ENCODE data around the gene ACBD4. TPM values are rescaled to one million over a fixed set of nuclear protein-coding genes. Genes with fewer than 3 reads are reported as not detected.

ACBD4 gene
- total RNA-seq, 1 experiment from 2014 or later = 9.7 TPM

DNA sequence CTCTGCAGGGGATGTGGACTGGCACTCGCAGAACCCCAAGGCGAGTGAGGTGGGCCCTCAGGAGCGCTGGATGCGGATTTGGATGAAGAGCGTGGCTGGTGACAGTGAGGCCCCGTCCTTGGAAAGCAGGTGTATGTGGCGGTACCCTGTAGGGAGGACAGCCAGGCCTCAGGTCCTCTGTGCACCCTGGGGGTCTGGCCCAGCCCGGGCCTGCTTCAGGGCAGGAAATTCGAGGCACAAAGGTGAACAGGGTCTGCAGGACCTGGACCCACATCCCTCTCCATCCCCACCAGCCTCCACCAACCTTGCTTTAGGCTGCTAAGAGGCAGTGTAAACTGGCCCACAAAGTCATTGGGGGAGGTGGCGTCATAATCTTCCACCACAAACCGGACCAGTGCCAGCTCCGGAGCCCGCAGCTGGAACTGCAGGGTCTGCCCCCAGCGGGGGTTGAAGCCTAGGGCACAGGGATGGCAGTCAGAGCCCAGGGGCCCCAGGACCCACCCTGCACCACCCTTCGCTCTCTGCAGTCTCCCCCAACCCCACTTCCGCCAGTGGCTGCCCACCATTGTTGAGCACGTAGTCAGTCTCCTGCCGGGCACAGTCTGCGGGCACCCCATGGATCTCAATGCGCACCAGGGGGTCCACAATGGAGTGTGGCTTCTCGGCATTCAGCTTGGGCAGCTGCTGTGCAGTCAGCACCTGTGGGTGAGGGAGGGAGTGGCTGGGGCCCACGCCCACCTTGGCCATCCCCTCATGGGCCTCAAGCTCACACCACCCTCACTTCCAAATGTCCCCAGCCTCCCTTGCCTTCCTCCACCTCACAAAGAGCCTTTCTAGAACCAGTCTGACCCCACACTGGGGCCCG is 22.7 kb upstream of the ACBD4 start:
- H3K14ac ChIP-seq (ENCODE audit: insufficient read depth, low read length) = no peak overlapping the region; the same call in 1 of the 2 replicates
- H2BK20ac ChIP-seq (ENCODE audit: low read depth, low read length, poor library complexity, severe bottlenecking) = no peak overlapping the region
- H2BK120ac ChIP-seq (ENCODE audit: low read depth, low read length, poor library complexity, severe bottlenecking) = no peak overlapping the region
- H3K23me2 ChIP-seq (ENCODE audit: insufficient read length, low read depth, low read length, poor library complexity, severe bottlenecking) = no peaks in the 10 kb centered on the region
- H3K18ac ChIP-seq (ENCODE audit: insufficient read length, low read depth, low read length) = no peak overlapping the region
- H4K20me1 ChIP-seq (ENCODE audit: control insufficient read depth, insufficient read depth, insufficient read length) = no peaks in the 10 kb centered on the region
- no peak overlapping the region for H2BK15ac ChIP-seq (ENCODE audit: low read depth, low read length)
- H3K4ac ChIP-seq (ENCODE audit: low read depth, low read length) = no peak overlapping the region
- H3K27ac ChIP-seq (ENCODE audit: insufficient read length, low read depth, low read length) = no peak overlapping the region
- no peak overlapping the region for H3K56ac ChIP-seq (ENCODE audit: insufficient read length, low read depth, low read length)
- H3T11ph ChIP-seq (ENCODE audit: low read length) = no peak overlapping the region
- H3K9me3 Mint-ChIP-seq = no peaks in the 10 kb centered on the region
- no peak overlapping the region for H4K91ac ChIP-seq (ENCODE audit: insufficient read length, low read depth, low read length)
- H2BK5ac ChIP-seq (ENCODE audit: insufficient read length, low read length) = no peak overlapping the region
- H3K36me3 Mint-ChIP-seq (ENCODE audit: insufficient read depth in 1 of 3, low read depth in 3 of 3) = peaks cover 0 to 16% (median 9%) of the 10 kb centered on the region in 3 experiments; a peak in 5 of 7 replicates
- no peak overlapping the region for H4K8ac ChIP-seq (replicated peaks; ENCODE audit: insufficient read length, low read depth, low read length)
- peaks cover 8 to 36% of the 10 kb centered on the region in 2 experiments for H3K4me1 Mint-ChIP-seq
- peaks cover 2% of the 10 kb centered on the region; the same call in 1 of the 2 replicates for H3K27me3 Mint-ChIP-seq (ENCODE audit: low read depth)
- H4K5ac ChIP-seq (ENCODE audit: insufficient read length, low read depth, low read length) = no peak overlapping the region
- H2AK5ac ChIP-seq (ENCODE audit: insufficient read length, low read length) = no peak overlapping the region
- H3K9me3 ChIP-seq (ENCODE audit: control insufficient read depth, low read depth, low read length) = no peaks in the 10 kb centered on the region
- no peaks in the 10 kb centered on the region for H3K79me1 ChIP-seq (ENCODE audit: insufficient read depth, low read depth, low read length, poor library complexity, severe bottlenecking)
- DNase-seq = no peak
- H3K27me3 ChIP-seq (ENCODE audit: insufficient read depth, low read length) = no peaks in the 10 kb centered on the region
- H2AFZ ChIP-seq (ENCODE audit: low read length) = no peak overlapping the region
- no peak overlapping the region for H3K9ac ChIP-seq (ENCODE audit: extremely low read depth, insufficient read length, low read length)
- H3K4me1 ChIP-seq (ENCODE audit: insufficient read depth, low read length) = no peaks in the 10 kb centered on the region
- WGBS (ENCODE audit: extremely low coverage, insufficient read length, low lambda C conversion rate) = no CpG with 5 or more reads among the region's 23 CpGs
- H3K4me2 ChIP-seq (ENCODE audit: insufficient read depth, insufficient read length, low read length) = no peak overlapping the region
- TF ChIP-seq, protein P1, sequence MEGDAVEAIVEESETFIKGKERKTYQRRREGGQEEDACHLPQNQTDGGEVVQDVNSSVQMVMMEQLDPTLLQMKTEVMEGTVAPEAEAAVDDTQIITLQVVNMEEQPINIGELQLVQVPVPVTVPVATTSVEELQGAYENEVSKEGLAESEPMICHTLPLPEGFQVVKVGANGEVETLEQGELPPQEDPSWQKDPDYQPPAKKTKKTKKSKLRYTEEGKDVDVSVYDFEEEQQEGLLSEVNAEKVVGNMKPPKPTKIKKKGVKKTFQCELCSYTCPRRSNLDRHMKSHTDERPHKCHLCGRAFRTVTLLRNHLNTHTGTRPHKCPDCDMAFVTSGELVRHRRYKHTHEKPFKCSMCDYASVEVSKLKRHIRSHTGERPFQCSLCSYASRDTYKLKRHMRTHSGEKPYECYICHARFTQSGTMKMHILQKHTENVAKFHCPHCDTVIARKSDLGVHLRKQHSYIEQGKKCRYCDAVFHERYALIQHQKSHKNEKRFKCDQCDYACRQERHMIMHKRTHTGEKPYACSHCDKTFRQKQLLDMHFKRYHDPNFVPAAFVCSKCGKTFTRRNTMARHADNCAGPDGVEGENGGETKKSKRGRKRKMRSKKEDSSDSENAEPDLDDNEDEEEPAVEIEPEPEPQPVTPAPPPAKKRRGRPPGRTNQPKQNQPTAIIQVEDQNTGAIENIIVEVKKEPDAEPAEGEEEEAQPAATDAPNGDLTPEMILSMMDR (conservative IDR thresholded peaks at IDR 0.05) = no peak
- H3K27ac Mint-ChIP-seq = peak overlapping the region in 1 of 3 experiments; percentile 48; a peak in 1 of 7 replicates
- H3K4me3 Mint-ChIP-seq = no peak overlapping the region
- H3K79me2 ChIP-seq (ENCODE audit: insufficient read depth, low read length) = no peaks in the 10 kb centered on the region
- H3K23ac ChIP-seq (ENCODE audit: insufficient read length, low read depth, low read length) = no peak overlapping the region
- H2BK12ac ChIP-seq (ENCODE audit: insufficient read length, low read depth, low read length) = no peak overlapping the region

Data from H9 (cell line).